ENCODE results near the gene TSC22D1. TPM values are rescaled to one million over a fixed set of nuclear protein-coding genes. Genes with fewer than 3 reads are reported as not detected.
"Not testable (repeated sequence)": the region's sequence is repeated elsewhere in the genome, so short reads cannot be mapped to it uniquely, and the experiment has no call there.

TSC22D1 gene
- 10 to 100 TPM in 1 of 2 experiments, 1 to 10 TPM in 1; 8.0 to 17.9 TPM for total RNA-seq

DNA sequence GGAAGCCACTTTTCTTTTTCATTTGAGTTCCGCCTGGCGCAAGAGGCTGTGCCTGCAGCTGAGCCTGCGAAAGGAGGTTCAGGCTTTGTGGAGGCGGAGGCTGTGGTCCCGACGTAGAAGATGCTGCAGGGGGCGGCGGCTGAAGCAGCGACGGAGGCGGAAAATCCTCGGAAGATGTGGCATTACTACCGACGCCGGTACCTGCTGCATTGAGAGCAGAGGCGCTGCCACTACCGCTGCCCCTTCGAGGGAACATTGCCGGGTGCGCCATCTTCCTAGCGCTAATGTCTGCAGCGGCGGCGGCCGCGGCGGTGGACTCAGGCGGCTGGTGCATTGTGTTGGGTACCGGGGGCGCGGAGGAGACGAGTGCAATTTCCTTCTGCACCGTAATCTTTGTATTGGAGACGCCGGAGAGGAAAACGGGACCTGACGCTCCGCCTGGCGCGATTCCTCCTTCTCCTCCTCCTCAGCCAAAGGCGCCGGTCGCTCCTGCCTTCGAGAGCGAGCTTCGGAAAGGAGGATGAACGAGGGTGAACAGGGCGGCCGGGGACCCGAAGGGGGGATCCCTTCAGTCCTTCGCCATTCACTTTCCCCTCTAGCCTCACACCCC lies at the start of gene TSC22D1:
TSC22D1 (minus strand) TSS at position 590 of the 610 bp plus-strand sequence; CDS start at position 334, 256 bp downstream.
- Mint-ChIP-seq H3K4me3 (peak within 1 kb of the TSS; percentile 86), H3K36me3 (peaks cover 11% of the 10 kb centered on the region), H3K27ac (peak within 1 kb of the TSS; percentile 87), H3K27me3 (peaks cover 11% of the 10 kb centered on the region), H3K9me3 (ENCODE audit: low read depth) (no peaks in the 10 kb centered on the region), H3K4me1 (peaks cover 34% of the 10 kb centered on the region)
- ATAC-seq, result peak; percentile 11
- DNase-seq, result peak; percentile 73
- CTCF ChIA-PET, result interaction anchor here (0.9 to 1.4 kb wide), 2 partner anchors 15 to 341 kb away, joined by 3 to 5 read pairs; no protein-coding TSS in a partner anchor

GRCh38 chr13:44622708-44623107 lies 46.6 kb upstream of the TSC22D1 start:
- no peaks in the 10 kb centered on the region for H3K4me1 Mint-ChIP-seq
- DNase-seq, result no peak
- CTCF ChIA-PET, result no interaction called here
- H3K4me3 Mint-ChIP-seq, result no peak overlapping the region
- no peak overlapping the region for H3K27ac Mint-ChIP-seq
- peaks cover 22% of the 10 kb centered on the region for H3K27me3 Mint-ChIP-seq
- no peaks in the 10 kb centered on the region for H3K9me3 Mint-ChIP-seq (ENCODE audit: low read depth)
- H3K36me3 Mint-ChIP-seq, result no peaks in the 10 kb centered on the region
- no peak for ATAC-seq

GRCh38 chr13:44622261-44622660 lies 46.1 kb upstream of the TSC22D1 start:
- Mint-ChIP-seq H3K36me3 (no peaks in the 10 kb centered on the region), H3K27ac (no peak overlapping the region), H3K9me3 (ENCODE audit: low read depth) (no peaks in the 10 kb centered on the region), H3K27me3 (peaks cover 25% of the 10 kb centered on the region), H3K4me1 (no peaks in the 10 kb centered on the region), H3K4me3 (no peak overlapping the region)
- CTCF ChIA-PET, result no interaction called here
- DNase-seq (no peak), ATAC-seq (no peak)

DNA sequence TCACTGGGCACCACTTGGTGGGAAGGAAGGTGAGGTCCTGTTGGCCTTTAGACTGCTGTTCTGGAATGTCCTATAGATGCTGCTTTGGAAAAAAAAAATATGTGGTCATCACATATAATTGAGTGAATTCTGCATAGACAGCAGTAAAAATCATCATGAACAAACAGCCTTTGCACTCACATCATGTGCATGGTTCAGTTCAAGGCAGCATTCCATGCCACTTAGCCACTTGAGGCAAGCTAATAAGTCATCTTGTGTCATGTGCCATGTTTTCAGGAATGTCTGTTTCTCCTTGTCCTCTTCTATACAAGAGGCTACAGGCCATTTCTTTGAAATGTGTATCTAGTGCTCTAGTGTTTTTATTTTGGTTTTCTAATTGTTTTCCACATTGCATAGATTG lies 43.9 kb upstream of the TSC22D1 start:
- Mint-ChIP-seq H3K4me1 (no peaks in the 10 kb centered on the region), H3K9me3 (ENCODE audit: low read depth) (no peaks in the 10 kb centered on the region), H3K27ac (no peak overlapping the region), H3K36me3 (no peaks in the 10 kb centered on the region), H3K4me3 (no peak overlapping the region), H3K27me3 (peaks cover 17% of the 10 kb centered on the region)
- ATAC-seq, result no peak
- DNase-seq, result no peak
- CTCF ChIA-PET, result no interaction called here

- no peaks in the 10 kb centered on the region for H3K4me1 Mint-ChIP-seq
- no peak overlapping the region for H3K4me3 Mint-ChIP-seq
- DNase-seq (no peak), ATAC-seq (no peak)
- CTCF ChIA-PET, result no interaction called here
- H3K36me3 Mint-ChIP-seq, result no peaks in the 10 kb centered on the region
- H3K9me3 Mint-ChIP-seq (ENCODE audit: low read depth), result no peaks in the 10 kb centered on the region
- no peak overlapping the region for H3K27ac Mint-ChIP-seq
- peaks cover 17% of the 10 kb centered on the region for H3K27me3 Mint-ChIP-seq
Observed at GRCh38 chr13:44619651-44620050, 43.5 kb upstream of the TSC22D1 start.

- no peak overlapping the region for H3K27ac Mint-ChIP-seq
- no peaks in the 10 kb centered on the region for H3K36me3 Mint-ChIP-seq
- no peak for ATAC-seq
- no peaks in the 10 kb centered on the region for H3K9me3 Mint-ChIP-seq (ENCODE audit: low read depth)
- no peak for DNase-seq
- H3K27me3 Mint-ChIP-seq, result peaks cover 17% of the 10 kb centered on the region
- H3K4me1 Mint-ChIP-seq, result no peaks in the 10 kb centered on the region
- H3K4me3 Mint-ChIP-seq, result no peak overlapping the region
- CTCF ChIA-PET, result no interaction called here
Observed at GRCh38 chr13:44618326-44618725, 42.2 kb upstream of the TSC22D1 start.

DNA sequence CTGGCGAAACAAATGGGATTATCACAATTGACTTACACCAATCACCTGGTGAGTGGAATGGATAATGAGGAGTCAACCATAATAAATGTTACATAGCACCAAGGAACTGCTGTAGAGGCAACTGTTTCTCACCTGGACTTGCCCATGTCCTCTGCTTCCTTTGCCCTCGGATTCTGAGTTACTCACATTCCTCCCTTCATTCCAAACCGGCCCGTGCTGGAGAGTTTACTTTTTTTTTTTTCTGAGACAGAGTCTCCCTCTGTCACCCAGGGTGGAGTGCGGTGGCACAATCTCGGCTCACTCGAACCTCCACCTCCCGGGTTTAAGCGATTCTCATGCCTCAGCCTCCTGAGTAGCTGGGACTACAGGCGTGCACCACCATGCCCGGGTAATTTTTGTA lies 41.5 kb upstream of the TSC22D1 start:
- no peak for DNase-seq
- no peaks in the 10 kb centered on the region for H3K9me3 Mint-ChIP-seq (ENCODE audit: low read depth)
- H3K4me1 Mint-ChIP-seq, result no peaks in the 10 kb centered on the region
- no peak overlapping the region for H3K4me3 Mint-ChIP-seq
- no peaks in the 10 kb centered on the region for H3K36me3 Mint-ChIP-seq
- no peak for ATAC-seq
- peaks cover 17% of the 10 kb centered on the region for H3K27me3 Mint-ChIP-seq
- no peak overlapping the region for H3K27ac Mint-ChIP-seq
- CTCF ChIA-PET, result no interaction called here

- Mint-ChIP-seq H3K27me3 (peaks cover 16% of the 10 kb centered on the region), H3K36me3 (peaks cover 3% of the 10 kb centered on the region), H3K4me1 (no peaks in the 10 kb centered on the region), H3K27ac (no peak overlapping the region), H3K9me3 (ENCODE audit: low read depth) (peaks cover 5% of the 10 kb centered on the region), H3K4me3 (no peak overlapping the region)
- ATAC-seq, result no peak
- CTCF ChIA-PET, result no interaction called here
- DNase-seq, result no peak
Observed at GRCh38 chr13:44609137-44609536, 33.0 kb upstream of the TSC22D1 start.

- Mint-ChIP-seq H3K4me3 (no peak overlapping the region), H3K27ac (no peak overlapping the region), H3K4me1 (no peaks in the 10 kb centered on the region), H3K36me3 (peaks cover 3% of the 10 kb centered on the region), H3K9me3 (ENCODE audit: low read depth) (peaks cover 4% of the 10 kb centered on the region), H3K27me3 (peaks cover 19% of the 10 kb centered on the region)
- DNase-seq (no peak), ATAC-seq (no peak)
- CTCF ChIA-PET, result no interaction called here
Observed at GRCh38 chr13:44605721-44606120, 29.6 kb upstream of the TSC22D1 start.

- DNase-seq, result no peak
- no peak overlapping the region for H3K27ac Mint-ChIP-seq
- peaks cover 2% of the 10 kb centered on the region for H3K9me3 Mint-ChIP-seq (ENCODE audit: low read depth)
- peaks cover 2% of the 10 kb centered on the region for H3K36me3 Mint-ChIP-seq
- no peak for ATAC-seq
- CTCF ChIA-PET, result no interaction called here
- no peaks in the 10 kb centered on the region for H3K4me1 Mint-ChIP-seq
- no peak overlapping the region for H3K4me3 Mint-ChIP-seq
- H3K27me3 Mint-ChIP-seq, result peaks cover 21% of the 10 kb centered on the region
Observed at GRCh38 chr13:44605275-44605674, 29.1 kb upstream of the TSC22D1 start.

DNA sequence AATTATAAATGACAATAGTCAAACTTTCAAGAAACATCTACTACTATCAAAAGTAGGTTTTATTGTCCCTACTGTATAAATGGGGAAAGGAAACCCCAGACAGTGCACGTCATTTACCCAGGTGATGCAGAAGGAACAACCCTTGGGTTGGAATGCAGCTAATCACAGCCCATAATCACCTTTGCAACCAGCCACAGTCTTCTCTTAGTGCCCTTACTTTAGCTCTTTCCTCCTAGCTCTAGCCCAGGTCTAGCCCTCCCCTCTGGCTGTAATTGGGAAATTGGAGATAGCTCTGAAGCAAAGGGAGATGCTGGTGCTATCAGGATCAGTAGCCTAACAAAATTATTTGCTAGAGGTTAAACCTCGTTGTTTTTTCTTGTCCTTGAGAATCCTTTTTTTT lies 25.5 kb upstream of the TSC22D1 start:
- Mint-ChIP-seq H3K27me3 (peaks cover 12% of the 10 kb centered on the region), H3K36me3 (no peaks in the 10 kb centered on the region), H3K4me3 (no peak overlapping the region), H3K27ac (no peak overlapping the region), H3K9me3 (ENCODE audit: low read depth) (no peaks in the 10 kb centered on the region), H3K4me1 (no peaks in the 10 kb centered on the region)
- CTCF ChIA-PET, result no interaction called here
- DNase-seq (no peak), ATAC-seq (no peak)

DNA sequence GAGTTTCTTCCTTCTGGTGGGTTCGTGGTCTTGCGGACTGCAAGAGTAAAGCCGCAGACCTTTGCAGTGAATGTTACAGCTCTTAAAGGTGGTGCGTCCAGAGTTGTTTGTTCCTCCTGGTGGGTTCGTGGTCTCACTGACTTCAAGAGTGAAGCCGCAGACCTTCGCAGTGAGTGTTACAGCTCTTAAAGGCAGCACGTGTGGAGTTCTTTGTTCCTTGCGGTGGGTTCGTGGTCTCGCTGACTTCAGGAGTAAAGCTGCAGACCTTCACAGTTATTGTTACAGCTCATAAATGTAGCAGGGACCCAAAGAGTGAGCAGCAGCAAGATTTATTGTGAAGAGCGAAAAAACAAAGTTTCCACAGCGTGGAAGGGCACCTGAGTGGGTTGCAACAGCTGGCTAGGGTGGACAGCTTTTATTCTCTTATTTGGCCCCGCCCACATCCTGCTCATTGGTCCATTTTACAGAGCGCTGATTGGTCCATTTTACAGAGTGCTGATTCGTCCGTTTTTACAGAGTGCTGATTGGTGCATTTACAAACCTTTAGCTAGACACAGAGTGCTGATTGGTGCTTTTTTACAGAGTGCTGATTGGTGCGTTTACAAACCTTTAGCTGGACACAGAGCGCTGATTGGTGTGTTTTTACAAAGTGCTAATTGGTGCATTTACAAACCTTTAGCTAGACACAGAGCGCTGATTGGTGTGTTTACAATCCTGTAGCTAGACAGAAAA lies 17.9 kb upstream of the TSC22D1 start:
- ATAC-seq; H3K4me3 Mint-ChIP-seq; H3K27ac Mint-ChIP-seq; H3K9me3 Mint-ChIP-seq (ENCODE audit: low read depth); CTCF ChIA-PET; H3K36me3 Mint-ChIP-seq; H3K27me3 Mint-ChIP-seq; H3K4me1 Mint-ChIP-seq: not testable (repeated sequence)
- peak; percentile 44 for DNase-seq

GRCh38 chr13:44592216-44592847 lies 16.2 kb upstream of the TSC22D1 start:
- no peak for ATAC-seq
- CTCF ChIA-PET, result no interaction called here
- H3K9me3 Mint-ChIP-seq (ENCODE audit: low read depth), result no peaks in the 10 kb centered on the region
- peaks cover 5% of the 10 kb centered on the region for H3K4me1 Mint-ChIP-seq
- no peak overlapping the region for H3K4me3 Mint-ChIP-seq
- peaks cover 8% of the 10 kb centered on the region for H3K27me3 Mint-ChIP-seq
- no peak for DNase-seq
- H3K36me3 Mint-ChIP-seq, result no peaks in the 10 kb centered on the region
- no peak overlapping the region for H3K27ac Mint-ChIP-seq

- no peak for ATAC-seq
- no peak overlapping the region for H3K27ac Mint-ChIP-seq
- peaks cover 5% of the 10 kb centered on the region for H3K4me1 Mint-ChIP-seq
Observed at GRCh38 chr13:44591316-44591715, 15.2 kb upstream of the TSC22D1 start.

More at GRCh38 chr13:44591316-44591715, 15.2 kb upstream of the TSC22D1 start:
- CTCF ChIA-PET, result no interaction called here
- no peak overlapping the region for H3K4me3 Mint-ChIP-seq
- no peak for DNase-seq
- peaks cover 12% of the 10 kb centered on the region for H3K27me3 Mint-ChIP-seq
- H3K36me3 Mint-ChIP-seq, result no peaks in the 10 kb centered on the region
- no peaks in the 10 kb centered on the region for H3K9me3 Mint-ChIP-seq (ENCODE audit: low read depth)

All from activated CD8-positive, alpha-beta memory T cell treated with anti-CD3 and anti-CD28 coated beads, Interleukin-2, amount 10 ng/mL, durations not matched to agents 7 days and 5 days (primary cell).